ENCODE results near the gene LZTR1.

DNA sequence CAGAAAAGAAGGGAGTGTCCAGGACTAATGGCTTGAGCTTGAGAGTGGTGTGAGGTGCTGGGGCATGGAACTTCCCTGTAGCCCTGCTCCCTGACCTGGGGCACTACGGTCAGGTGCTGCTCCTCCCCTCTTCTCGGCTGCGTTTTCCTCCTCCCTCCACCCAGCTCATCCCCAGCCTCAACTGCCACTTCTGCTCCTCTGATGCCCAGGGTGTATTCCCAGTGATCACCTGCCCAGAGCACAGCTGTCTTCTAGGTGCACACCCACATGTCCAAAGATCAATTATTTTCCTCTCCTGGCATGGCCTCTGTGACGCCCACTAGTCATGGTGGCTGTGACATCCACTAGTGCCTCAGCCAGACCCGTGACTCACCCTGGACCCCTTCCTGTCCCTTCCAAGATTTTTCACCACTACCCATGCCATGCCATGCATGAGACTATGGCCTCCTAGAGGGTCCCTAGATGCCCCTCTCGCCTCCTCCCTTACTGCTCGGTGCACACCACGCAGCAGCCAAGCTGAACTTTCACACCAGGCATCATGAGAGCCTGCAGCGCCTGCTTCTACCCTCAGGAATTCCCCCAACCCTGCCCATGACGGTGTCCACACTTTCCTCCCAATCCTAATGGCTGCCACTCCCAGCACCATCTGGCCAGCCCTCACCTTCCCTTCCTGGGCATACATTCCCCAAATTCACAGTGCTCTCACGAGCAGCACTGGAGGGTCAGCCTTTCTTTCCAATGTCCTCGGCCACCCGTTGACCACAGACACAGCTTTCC, 34.7 kb downstream of the LZTR1 start:
- TF ChIP-seq, protein P1, sequence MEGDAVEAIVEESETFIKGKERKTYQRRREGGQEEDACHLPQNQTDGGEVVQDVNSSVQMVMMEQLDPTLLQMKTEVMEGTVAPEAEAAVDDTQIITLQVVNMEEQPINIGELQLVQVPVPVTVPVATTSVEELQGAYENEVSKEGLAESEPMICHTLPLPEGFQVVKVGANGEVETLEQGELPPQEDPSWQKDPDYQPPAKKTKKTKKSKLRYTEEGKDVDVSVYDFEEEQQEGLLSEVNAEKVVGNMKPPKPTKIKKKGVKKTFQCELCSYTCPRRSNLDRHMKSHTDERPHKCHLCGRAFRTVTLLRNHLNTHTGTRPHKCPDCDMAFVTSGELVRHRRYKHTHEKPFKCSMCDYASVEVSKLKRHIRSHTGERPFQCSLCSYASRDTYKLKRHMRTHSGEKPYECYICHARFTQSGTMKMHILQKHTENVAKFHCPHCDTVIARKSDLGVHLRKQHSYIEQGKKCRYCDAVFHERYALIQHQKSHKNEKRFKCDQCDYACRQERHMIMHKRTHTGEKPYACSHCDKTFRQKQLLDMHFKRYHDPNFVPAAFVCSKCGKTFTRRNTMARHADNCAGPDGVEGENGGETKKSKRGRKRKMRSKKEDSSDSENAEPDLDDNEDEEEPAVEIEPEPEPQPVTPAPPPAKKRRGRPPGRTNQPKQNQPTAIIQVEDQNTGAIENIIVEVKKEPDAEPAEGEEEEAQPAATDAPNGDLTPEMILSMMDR (IDR thresholded peaks at IDR 0.05; ENCODE audit: low read depth, low read length) = no peak
- no peak for TF ChIP-seq POLR2A (IDR thresholded peaks at IDR 0.05; ENCODE audit: extremely low read depth, insufficient read length)
- no peak for TF ChIP-seq MYC (IDR thresholded peaks at IDR 0.05; ENCODE audit: low read depth, low read length)
- TF ChIP-seq, protein P2, sequence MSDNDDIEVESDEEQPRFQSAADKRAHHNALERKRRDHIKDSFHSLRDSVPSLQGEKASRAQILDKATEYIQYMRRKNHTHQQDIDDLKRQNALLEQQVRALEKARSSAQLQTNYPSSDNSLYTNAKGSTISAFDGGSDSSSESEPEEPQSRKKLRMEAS (IDR thresholded peaks at IDR 0.05; ENCODE audit: low read depth, low read length) = no peak

All from NB4 (cell line).